Small intestine (tissue), 7 donors: Measurements from ENCODE around the gene PDZK1IP1. TPM values are rescaled to one million over a fixed set of nuclear protein-coding genes. Genes with fewer than 3 reads are reported as not detected.
A peak's percentile ranks its signal among the peaks of the same experiment; 100 is the strongest.

ENCODE experiments used
- DNase-seq, 2 donors: peaks; one replicate each; pipeline versions ENCODE4 v3.0.0 to v3.0.0-alpha.2; 2013
- FAIRE-seq: peaks from 2 replicates; lab custom pipeline; 2012; peaks lifted over from hg19 to GRCh38; lab: Jason Lieb, UNC
- H3K27ac ChIP-seq, 3 donors: one replicate each; pipeline ENCODE4 v1.5.1; 2013; ENCODE audit warnings: low read length in 2 of 3, mild to moderate bottlenecking in 2 of 3, control low read depth in 1 of 3, inconsistent platforms in 1 of 3, low read depth in 1 of 3, moderate library complexity in 1 of 3
- H3K27me3 ChIP-seq, 3 donors: one replicate each; pipeline ENCODE4 v1.6.1; 2013; ENCODE audit warnings: low read length in 3 of 3, inconsistent platforms in 1 of 3; ENCODE audit not compliant: control insufficient read depth in 3 of 3, insufficient read depth in 3 of 3
- H3K36me3 ChIP-seq, 3 donors: one replicate each; pipeline ENCODE4 v1.6.1; 2013; ENCODE audit warnings: low read length in 3 of 3, inconsistent platforms in 1 of 3, low read depth in 1 of 3, mild to moderate bottlenecking in 1 of 3, moderate library complexity in 1 of 3; ENCODE audit not compliant: control insufficient read depth in 3 of 3, insufficient read depth in 2 of 3
- H3K4me1 ChIP-seq, 3 donors: one replicate each; pipeline ENCODE4 v1.6.1; 2013; ENCODE audit warnings: low read length in 2 of 3, inconsistent platforms in 1 of 3, low read depth in 1 of 3, mild to moderate bottlenecking in 1 of 3, moderate library complexity in 1 of 3; ENCODE audit not compliant: control insufficient read depth in 3 of 3, insufficient read depth in 2 of 3
- H3K4me3 ChIP-seq, 3 donors: one replicate each; pipeline ENCODE4 v1.5.1; 2013; ENCODE audit warnings: low read length in 3 of 3, control low read depth in 1 of 3, inconsistent platforms in 1 of 3, low read depth in 1 of 3, mild to moderate bottlenecking in 1 of 3, moderate library complexity in 1 of 3
- H3K9me3 ChIP-seq, 2 donors: one replicate each; pipeline ENCODE4 v1.6.1; 2013; ENCODE audit warnings: low read depth in 1 of 2, low read length in 1 of 2; ENCODE audit not compliant: control insufficient read depth in 2 of 2, insufficient read depth in 1 of 2
- WGBS, 3 donors: extraction: QIAGEN DNeasy Blood & Tissue Kit; methylation state at CpG; one replicate each; pipeline ENCODE4 v1.1.7; 2013; 5-methylcytosine and 5-hydroxymethylcytosine counted together
- polyA plus RNA-seq, 4 donors: library from polyadenylated mRNA; stranded (reverse) in 3 of 4; unstranded in 1 of 4; fragments of 200-250 nt in 3 of 4; fragments of 120-200 nt in 1 of 4; gene quantifications; one replicate each; pipeline versions ENCODE4 v1.2.1 to v1.2.3, GENCODE V29; 2013
- donor health status: healthy with polysubstance abuse.
- donor health status: control.
- donor health status: control.
- donor health status: Bipolar disorder and iron deficiency.
- donor health status: healthy.

Gene PDZK1IP1
- polyA plus RNA-seq, 4 donors, result 5.1 to 134 (median 14.0) TPM

DNA sequence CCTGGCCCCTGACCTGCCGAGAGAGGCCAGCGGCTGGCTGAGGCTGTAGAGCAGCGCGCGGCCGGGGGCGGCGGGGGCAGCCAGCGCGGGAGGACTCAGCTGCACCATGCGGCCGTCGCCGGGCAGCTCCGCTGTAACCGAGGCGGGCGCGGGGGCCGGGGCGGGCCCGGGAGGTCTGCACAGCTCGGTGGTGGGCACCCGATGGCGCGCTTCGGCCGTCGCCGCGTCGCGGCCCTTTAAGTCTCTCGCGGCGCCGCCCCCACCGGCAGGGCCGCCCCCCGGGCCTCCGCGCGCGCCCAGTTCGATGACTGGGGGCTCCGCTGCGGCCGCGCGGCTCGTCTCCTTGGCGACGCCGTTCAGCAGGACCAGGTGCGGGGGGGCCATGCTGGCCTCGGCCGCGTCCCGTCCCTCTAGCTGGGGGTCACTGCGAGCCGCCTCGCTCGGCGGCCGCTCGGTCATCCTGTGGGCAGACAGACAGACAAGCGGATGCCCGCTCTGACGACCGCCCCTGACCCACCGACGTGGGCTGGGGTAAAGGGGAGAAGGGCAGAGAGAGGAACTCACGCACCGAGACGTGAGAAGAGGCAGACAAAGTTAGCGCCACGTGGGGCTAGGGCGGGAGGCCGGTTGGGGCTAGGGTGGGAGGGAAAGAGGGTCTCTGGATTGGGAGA is 35.7 kb upstream of the PDZK1IP1 start:
- WGBS, 3 donors, result 1 to 5% (median 2%) methylated on average over 35 to 79 of the region's 79 CpGs
- FAIRE-seq (no peak), DNase-seq (peak in 1 of 2 donors; percentile 36)
- Histone ChIP-seq H3K4me1 (peaks cover 0 to 8% (median 5%) of the 10 kb centered on the region in 3 donors), H3K27ac (no peak overlapping the region), H3K9me3 (no peaks in the 10 kb centered on the region), H3K4me3 (peak overlapping the region in 1 of 3 donors; percentile 28), H3K36me3 (no peaks in the 10 kb centered on the region), H3K27me3 (peaks cover 0 to 93% (median 69%) of the 10 kb centered on the region in 3 donors)

DNA sequence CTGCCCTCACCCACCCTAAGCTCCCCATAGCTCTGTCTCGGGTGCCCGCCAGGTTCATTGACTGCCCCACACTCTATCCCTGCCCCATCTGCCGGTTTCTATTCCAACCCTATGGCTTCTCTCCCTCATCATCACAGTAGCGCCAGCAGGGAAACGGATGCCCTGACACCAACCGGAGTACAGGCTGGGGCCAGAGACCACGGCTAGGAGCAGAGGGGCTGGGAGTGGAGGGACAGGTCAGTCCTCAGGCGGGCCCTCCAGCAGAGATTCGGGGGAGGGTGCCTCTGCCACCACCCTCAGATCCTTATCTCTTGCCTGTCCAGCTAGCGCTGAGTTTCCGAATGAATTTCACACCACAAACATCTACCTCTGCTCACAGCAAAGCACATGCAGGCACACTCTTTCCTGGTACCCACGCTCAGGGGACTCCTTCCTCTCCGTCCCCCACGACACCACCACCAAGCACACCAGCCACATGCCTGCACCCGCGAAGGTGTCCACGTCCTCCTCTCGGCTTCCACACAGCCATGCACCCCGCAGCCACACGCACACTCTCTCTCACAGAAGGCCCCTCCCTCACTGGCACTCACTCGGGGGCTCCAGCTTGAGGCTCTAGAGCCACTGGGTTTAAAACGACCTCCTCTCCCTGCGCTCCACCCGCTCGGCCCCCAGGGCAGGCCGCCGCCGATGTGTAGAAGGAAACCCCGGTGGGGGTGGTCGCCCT is 35.0 kb upstream of the PDZK1IP1 start:
- DNase-seq (no peak), FAIRE-seq (no peak)
- H3K27me3 ChIP-seq, result peaks cover 0 to 85% (median 64%) of the 10 kb centered on the region in 3 donors
- no peaks in the 10 kb centered on the region for H3K9me3 ChIP-seq
- no peaks in the 10 kb centered on the region for H3K36me3 ChIP-seq
- no peak overlapping the region for H3K27ac ChIP-seq
- 3 to 12% (median 8%) methylated on average over 28 to 30 of the region's 30 CpGs for WGBS, 3 donors
- H3K4me3 ChIP-seq, result no peak overlapping the region
- H3K4me1 ChIP-seq, result peaks cover 0 to 7% (median 4%) of the 10 kb centered on the region in 3 donors

DNA sequence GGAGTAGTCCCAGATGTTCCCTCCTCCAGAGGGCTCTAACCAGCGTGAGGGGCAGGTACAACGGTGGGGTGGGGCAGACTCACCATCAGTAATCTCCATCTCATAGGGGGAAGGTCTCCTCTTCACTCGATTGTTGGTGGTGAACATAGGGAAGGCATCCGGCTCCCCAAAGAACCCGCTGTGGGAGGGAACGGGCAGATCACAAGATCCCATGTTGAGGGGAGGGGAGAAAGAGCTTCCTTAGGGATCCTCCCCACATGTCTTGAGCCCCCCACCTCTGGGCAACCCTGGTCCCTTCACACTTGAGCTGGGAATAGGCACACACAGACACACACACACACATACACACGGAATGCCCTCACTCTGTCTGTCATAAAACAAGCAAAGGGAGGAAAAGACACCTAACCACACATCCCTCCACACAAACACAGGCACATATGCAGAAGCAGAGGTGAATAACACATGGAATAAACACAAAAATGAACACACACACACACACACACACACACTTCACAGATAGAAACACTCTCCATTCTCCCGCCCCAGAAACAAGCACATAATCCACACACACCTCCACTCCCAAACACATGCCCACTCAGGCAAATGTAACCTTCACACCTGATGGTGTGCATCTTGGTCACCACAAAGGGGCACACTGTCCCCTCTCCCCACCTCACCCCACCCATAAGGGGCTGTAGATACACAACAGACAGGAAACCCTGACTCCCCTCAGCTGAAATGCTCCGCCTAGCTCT is 34.3 kb upstream of the PDZK1IP1 start:
- Histone ChIP-seq H3K27me3 (peaks cover 0 to 78% (median 57%) of the 10 kb centered on the region in 3 donors), H3K4me1 (peaks cover 0 to 4% (median 3%) of the 10 kb centered on the region in 3 donors), H3K9me3 (no peaks in the 10 kb centered on the region), H3K36me3 (no peaks in the 10 kb centered on the region), H3K27ac (no peak overlapping the region), H3K4me3 (no peak overlapping the region)
- DNase-seq, result no peak
- WGBS, 3 donors, result 28 to 45% (median 37%) methylated on average over 8 to 9 of the region's 9 CpGs
- no peak for FAIRE-seq

DNA sequence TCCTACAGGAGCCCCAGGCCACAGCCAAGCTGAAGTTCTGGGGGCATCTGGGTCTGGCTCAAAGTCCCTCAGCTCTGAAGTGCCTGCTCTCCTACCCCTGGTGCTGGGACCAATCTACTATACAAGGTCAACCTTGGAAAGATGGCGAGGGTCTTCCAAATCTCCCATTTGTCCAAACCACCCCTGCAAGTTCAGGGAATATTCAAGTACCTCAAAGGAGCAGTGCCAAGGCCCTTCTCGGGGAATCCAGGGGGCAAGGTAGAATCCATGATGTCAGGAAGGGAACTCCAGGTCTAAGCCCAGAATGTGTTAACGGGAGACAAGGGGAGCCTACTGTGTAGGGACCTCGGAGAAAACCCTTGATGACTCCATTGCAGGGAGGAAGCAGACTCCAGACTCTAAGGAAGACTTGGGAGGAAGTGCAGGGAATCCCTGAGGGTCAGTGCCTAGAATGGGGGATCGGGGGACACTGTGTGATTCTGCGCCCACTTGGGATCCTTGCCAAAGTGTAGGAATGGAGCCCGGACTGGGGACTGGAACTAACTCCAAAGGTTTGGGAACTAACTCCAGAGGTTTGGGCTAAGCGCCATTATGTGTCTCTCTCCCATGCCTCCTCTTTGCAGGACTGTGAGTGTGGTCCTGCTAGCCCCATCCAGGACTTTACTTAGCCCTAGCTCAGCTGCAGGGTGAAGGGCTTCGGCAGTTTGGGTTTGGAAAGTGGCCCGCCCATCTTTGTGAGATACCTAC is 33.5 kb upstream of the PDZK1IP1 start:
- H3K27ac ChIP-seq, result no peak overlapping the region
- no peak for DNase-seq
- no peak for FAIRE-seq
- H3K36me3 ChIP-seq, result no peaks in the 10 kb centered on the region
- no peak overlapping the region for H3K4me3 ChIP-seq
- peaks cover 0 to 70% (median 50%) of the 10 kb centered on the region in 3 donors for H3K27me3 ChIP-seq
- WGBS, 3 donors, result 63 to 72% (median 65%) methylated on average over 10 of the region's 10 CpGs
- peaks cover 0 to 4% (median 3%) of the 10 kb centered on the region in 3 donors for H3K4me1 ChIP-seq
- H3K9me3 ChIP-seq, result no peaks in the 10 kb centered on the region

DNA sequence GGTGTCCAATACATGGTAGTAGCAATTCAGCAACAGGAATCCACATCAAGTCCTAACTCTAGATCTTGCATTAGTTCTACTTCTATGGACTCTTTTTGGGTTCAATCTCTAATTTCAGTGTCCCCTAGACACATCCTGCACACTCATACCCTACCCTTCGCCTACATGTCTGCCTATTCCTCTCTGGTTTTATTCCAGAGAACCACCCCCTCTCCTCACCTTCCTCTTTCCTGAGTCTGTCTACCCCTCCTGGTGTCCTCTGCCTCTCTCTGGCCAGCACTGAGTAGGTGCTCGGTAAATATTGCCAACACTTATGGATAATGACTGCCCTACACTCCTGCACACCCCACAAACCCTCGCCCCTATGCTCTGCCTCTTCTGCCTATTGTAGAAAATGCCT is 32.6 kb upstream of the PDZK1IP1 start:
- peaks cover 0 to 4% (median 3%) of the 10 kb centered on the region in 3 donors for H3K4me1 ChIP-seq
- no peak for DNase-seq
- H3K27me3 ChIP-seq, result peaks cover 0 to 62% (median 42%) of the 10 kb centered on the region in 3 donors
- H3K27ac ChIP-seq, result no peak overlapping the region
- no peaks in the 10 kb centered on the region for H3K36me3 ChIP-seq
- H3K4me3 ChIP-seq, result no peak overlapping the region
- H3K9me3 ChIP-seq, result no peaks in the 10 kb centered on the region
- 86 to 93% (median 89%) methylated on average over 3 of the region's 3 CpGs for WGBS, 3 donors
- no peak for FAIRE-seq

DNA sequence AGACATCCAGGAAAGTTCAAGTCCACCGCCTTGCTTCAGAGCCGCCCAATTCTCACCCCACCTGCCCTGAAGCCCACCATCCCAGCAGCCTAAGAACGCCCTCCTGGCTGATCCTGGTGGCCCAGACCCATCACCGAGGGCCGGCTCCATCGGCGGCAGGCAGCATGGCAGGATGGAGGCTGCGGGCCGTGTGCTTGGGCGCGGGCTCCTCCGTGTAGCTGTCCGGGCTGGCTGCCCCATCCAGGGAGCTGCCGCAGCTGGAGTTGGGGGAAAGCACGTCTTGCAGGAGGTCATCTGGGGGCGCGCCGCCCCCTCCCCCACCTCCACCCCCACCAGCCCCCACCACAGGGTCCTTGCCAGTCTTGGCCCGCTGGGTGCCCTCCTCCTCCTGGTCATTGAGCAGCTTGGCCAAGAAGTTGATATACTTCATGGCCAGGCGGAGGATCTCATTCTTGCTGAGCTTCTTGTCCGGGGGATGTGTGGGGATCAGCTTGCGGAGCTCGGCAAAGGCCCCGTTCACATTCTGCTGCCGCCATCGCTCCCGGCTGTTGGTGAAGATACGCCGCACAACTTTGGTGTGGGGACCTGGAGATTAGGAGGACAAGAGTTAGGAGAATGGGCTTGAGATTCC is 29.9 kb upstream of the PDZK1IP1 start:
- FAIRE-seq (no peak), DNase-seq (no peak)
- peaks cover 0 to 37% (median 24%) of the 10 kb centered on the region in 3 donors for H3K27me3 ChIP-seq
- H3K27ac ChIP-seq, result no peak overlapping the region
- 89 to 94% (median 91%) methylated on average over 25 to 29 of the region's 29 CpGs for WGBS, 3 donors
- H3K9me3 ChIP-seq, result no peaks in the 10 kb centered on the region
- no peaks in the 10 kb centered on the region for H3K36me3 ChIP-seq
- peaks cover 0 to 7% (median 0%) of the 10 kb centered on the region in 3 donors for H3K4me1 ChIP-seq
- H3K4me3 ChIP-seq, result no peak overlapping the region

DNA sequence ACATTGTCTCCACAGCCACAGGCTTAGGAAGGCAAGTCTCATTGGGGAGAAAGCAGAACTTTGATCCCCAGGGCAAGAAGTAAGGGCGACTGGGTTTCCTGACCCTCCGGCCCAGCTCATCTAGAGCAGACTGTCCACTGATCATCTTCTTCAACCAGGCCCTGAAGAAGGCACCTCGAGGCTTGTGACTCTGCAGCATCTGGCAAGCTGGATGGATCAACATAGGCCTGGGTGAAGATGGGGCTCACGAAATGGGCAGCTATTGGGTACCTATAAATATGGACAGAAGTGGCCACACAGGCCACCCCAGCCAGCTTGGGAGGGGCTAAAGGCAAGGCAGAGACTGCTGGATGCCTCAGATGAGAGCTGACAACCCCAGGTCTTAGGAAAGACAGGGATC is 29.2 kb upstream of the PDZK1IP1 start:
- Histone ChIP-seq H3K27ac (no peak overlapping the region), H3K9me3 (no peaks in the 10 kb centered on the region), H3K4me3 (no peak overlapping the region), H3K36me3 (no peaks in the 10 kb centered on the region), H3K4me1 (peaks cover 0 to 7% (median 0%) of the 10 kb centered on the region in 3 donors), H3K27me3 (peaks cover 0 to 30% (median 18%) of the 10 kb centered on the region in 3 donors)
- 63 to 79% (median 77%) methylated on average over 4 of the region's 4 CpGs for WGBS, 3 donors
- DNase-seq (no peak), FAIRE-seq (no peak)
